Mucosa of gallbladder (tissue), 1 donor: Measurements from ENCODE around the gene PNPLA7. TPM values are rescaled to one million over a fixed set of nuclear protein-coding genes. Genes with fewer than 3 reads are reported as not detected.
"Not testable (repeated sequence)": the region's sequence is repeated elsewhere in the genome, so short reads cannot be mapped to it uniquely, and the experiment has no call there.

Experiments used
- DNase-seq: peaks from one replicate; pipeline ENCODE4 v3.0.0-alpha.2; 2020; ENCODE audit warnings: low spot score
- total RNA-seq: library from RNA; stranded (reverse); gene quantifications from one replicate; pipeline ENCODE4 v1.2.1, GENCODE V29; 2021
- donor health status: DM: no; HTN: no; CAD: no.

PNPLA7 gene
- total RNA-seq, 1 donor from 2014 or later, result 16.5 TPM

GRCh38 chr9:137575364-137575715 lies 25.1 kb upstream of the PNPLA7 start:
- DNase-seq, result no peak

- no peak for DNase-seq
These were observed 24.0 kb upstream of the PNPLA7 start for GRCh38 chr9:137574192-137574591.

GRCh38 chr9:137570566-137570965 lies 20.4 kb upstream of the PNPLA7 start:
- no peak for DNase-seq

GRCh38 chr9:137569609-137570203 lies 19.5 kb upstream of the PNPLA7 start:
- DNase-seq, result no peak

GRCh38 chr9:137568445-137568844 lies 18.2 kb upstream of the PNPLA7 start:
- not testable (repeated sequence) for DNase-seq

GRCh38 chr9:137564817-137565411 lies 14.7 kb upstream of the PNPLA7 start:
- DNase-seq, result no peak

- no peak for DNase-seq
These were observed 13.9 kb upstream of the PNPLA7 start for GRCh38 chr9:137564134-137564533.

- no peak for DNase-seq
These were observed 7.9 kb upstream of the PNPLA7 start for GRCh38 chr9:137558127-137558526.

- DNase-seq, result no peak
These were observed 6.1 kb upstream of the PNPLA7 start for GRCh38 chr9:137556069-137556838.

GRCh38 chr9:137555179-137555578 lies 5.0 kb upstream of the PNPLA7 start:
- DNase-seq, result no peak

- DNase-seq, result no peak
These were observed 4.1 kb upstream of the PNPLA7 start for GRCh38 chr9:137554349-137554748.

- not testable (repeated sequence) for DNase-seq
These were observed 3.5 kb upstream of the PNPLA7 start for GRCh38 chr9:137553654-137554053.

- DNase-seq, result peak; percentile 17
These were observed 2.0 kb upstream of the PNPLA7 start for GRCh38 chr9:137552022-137552768.

GRCh38 chr9:137551264-137552021 lies 1.2 kb upstream of the PNPLA7 start, which contains the start of gene MRPL41:
TSS of gene MRPL41 (plus strand) at chr9:137551879. CDS start at chr9:137552082, 203 bp downstream.
- DNase-seq, result peak; percentile 91

GRCh38 chr9:137550958-137551263 lies 709 bp upstream of the PNPLA7 start:
- DNase-seq, result not testable (repeated sequence)

- DNase-seq, result no peak
These were observed 2.3 kb downstream of the PNPLA7 start for GRCh38 chr9:137547687-137548543.

GRCh38 chr9:137545123-137545522 lies 5.1 kb downstream of the PNPLA7 start:
- no peak for DNase-seq

- no peak for DNase-seq
These were observed 5.9 kb downstream of the PNPLA7 start for GRCh38 chr9:137544176-137544760.

- DNase-seq, result no peak
These were observed 6.8 kb downstream of the PNPLA7 start for GRCh38 chr9:137543237-137543963.

GRCh38 chr9:137542486-137542885 lies 7.7 kb downstream of the PNPLA7 start:
- DNase-seq, result no peak
